Measurements from ENCODE around the gene GABRB3. TPM values are rescaled to one million over a fixed set of nuclear protein-coding genes. Genes with fewer than 3 reads are reported as not detected.

GABRB3 gene
- total RNA-seq, 1 experiment from 2014 or later = 0.13 TPM

DNA sequence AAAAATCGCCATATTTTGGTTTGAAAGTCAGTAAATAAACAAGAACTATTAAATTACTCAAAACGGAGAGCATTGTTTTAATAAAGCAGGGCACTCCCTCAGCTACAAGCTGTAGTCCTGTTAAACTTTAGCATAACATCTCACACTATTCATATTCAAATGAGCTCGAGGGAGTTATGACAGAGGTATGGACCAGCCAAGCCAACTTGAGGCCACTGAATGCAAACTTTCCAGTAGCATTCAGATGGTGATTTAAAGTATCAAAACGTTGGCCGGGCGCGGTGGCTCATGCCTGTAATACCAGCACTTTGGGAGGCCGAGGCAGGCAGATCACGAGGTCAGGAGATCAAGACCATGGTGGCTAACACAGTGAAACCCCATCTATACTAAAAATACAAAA, 132.9 kb downstream of the GABRB3 start:
- H3K36me3 ChIP-seq (ENCODE audit: control insufficient read depth, insufficient read depth, low read length) = no peaks in the 10 kb centered on the region
- DNase-seq (ENCODE audit: low read depth, low spot score) = no peak
- TF ChIP-seq POLR2AphosphoS5 (IDR thresholded peaks at IDR 0.05; ENCODE audit: low read depth, low read length) (no peak), TCF7L2 (IDR thresholded peaks at IDR 0.05; ENCODE audit: low read depth, low read length) (no peak), SIN3A (IDR thresholded peaks at IDR 0.05; ENCODE audit: borderline replicate concordance, insufficient read depth, low read depth, low read length) (no peak)
- TF ChIP-seq, protein P1, sequence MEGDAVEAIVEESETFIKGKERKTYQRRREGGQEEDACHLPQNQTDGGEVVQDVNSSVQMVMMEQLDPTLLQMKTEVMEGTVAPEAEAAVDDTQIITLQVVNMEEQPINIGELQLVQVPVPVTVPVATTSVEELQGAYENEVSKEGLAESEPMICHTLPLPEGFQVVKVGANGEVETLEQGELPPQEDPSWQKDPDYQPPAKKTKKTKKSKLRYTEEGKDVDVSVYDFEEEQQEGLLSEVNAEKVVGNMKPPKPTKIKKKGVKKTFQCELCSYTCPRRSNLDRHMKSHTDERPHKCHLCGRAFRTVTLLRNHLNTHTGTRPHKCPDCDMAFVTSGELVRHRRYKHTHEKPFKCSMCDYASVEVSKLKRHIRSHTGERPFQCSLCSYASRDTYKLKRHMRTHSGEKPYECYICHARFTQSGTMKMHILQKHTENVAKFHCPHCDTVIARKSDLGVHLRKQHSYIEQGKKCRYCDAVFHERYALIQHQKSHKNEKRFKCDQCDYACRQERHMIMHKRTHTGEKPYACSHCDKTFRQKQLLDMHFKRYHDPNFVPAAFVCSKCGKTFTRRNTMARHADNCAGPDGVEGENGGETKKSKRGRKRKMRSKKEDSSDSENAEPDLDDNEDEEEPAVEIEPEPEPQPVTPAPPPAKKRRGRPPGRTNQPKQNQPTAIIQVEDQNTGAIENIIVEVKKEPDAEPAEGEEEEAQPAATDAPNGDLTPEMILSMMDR (IDR thresholded peaks at IDR 0.05) = no peak
- TF ChIP-seq, protein P2, sequence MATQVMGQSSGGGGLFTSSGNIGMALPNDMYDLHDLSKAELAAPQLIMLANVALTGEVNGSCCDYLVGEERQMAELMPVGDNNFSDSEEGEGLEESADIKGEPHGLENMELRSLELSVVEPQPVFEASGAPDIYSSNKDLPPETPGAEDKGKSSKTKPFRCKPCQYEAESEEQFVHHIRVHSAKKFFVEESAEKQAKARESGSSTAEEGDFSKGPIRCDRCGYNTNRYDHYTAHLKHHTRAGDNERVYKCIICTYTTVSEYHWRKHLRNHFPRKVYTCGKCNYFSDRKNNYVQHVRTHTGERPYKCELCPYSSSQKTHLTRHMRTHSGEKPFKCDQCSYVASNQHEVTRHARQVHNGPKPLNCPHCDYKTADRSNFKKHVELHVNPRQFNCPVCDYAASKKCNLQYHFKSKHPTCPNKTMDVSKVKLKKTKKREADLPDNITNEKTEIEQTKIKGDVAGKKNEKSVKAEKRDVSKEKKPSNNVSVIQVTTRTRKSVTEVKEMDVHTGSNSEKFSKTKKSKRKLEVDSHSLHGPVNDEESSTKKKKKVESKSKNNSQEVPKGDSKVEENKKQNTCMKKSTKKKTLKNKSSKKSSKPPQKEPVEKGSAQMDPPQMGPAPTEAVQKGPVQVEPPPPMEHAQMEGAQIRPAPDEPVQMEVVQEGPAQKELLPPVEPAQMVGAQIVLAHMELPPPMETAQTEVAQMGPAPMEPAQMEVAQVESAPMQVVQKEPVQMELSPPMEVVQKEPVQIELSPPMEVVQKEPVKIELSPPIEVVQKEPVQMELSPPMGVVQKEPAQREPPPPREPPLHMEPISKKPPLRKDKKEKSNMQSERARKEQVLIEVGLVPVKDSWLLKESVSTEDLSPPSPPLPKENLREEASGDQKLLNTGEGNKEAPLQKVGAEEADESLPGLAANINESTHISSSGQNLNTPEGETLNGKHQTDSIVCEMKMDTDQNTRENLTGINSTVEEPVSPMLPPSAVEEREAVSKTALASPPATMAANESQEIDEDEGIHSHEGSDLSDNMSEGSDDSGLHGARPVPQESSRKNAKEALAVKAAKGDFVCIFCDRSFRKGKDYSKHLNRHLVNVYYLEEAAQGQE (IDR thresholded peaks at IDR 0.05; ENCODE audit: insufficient read depth in 1 of 2, low read depth in 2 of 2, low read length in 1 of 2) = no peak
- in situ Hi-C loops (cut with HindIII; ENCODE audit: low pct_unique_long_range_greater_than_20kb, low sequenced_read_pairs) (no loop called here), intact Hi-C loops (cut with micrococcal nuclease; ENCODE audit: unreplicated experiment) (no loop called here)
- no peaks in the 10 kb centered on the region for H3K4me1 ChIP-seq (ENCODE audit: control insufficient read depth, insufficient read depth, low read length)
- BruUV-seq (replicated peaks) = no TSS peak
- no peak overlapping the region for H3K27ac ChIP-seq (ENCODE audit: low read length)
- H3K4me3 ChIP-seq (ENCODE audit: low read depth in 2 of 2, low read length in 2 of 2) = no peak overlapping the region
- ChIA-PET POLR2A (no interaction called here), CTCF (no interaction called here)
- no peaks in the 10 kb centered on the region for H3K27me3 ChIP-seq (ENCODE audit: control insufficient read depth, insufficient read depth, low read length)
- ATAC-seq = no peak
- no peaks in the 10 kb centered on the region for H3K9me3 ChIP-seq (ENCODE audit: control insufficient read depth, insufficient read depth, low read depth, low read length)

DNA sequence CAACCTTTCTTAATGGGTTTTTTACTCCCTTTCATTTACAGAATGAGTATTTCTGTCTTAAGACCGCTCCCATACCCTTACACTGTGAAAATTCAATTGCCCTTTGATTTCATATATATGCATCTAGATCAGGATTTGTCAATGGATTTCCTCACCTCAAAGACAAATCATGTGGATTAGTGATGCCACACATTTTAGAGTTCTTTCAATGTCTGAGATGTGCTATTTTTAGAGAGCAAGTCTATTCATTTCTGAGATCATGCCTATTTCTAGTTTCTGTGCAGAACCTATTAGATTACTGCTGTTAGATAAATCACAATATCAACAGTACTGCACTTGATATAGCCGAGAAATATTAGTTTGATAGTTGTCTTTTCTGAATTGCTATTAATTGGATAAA, 137.3 kb downstream of the GABRB3 start:
- Histone ChIP-seq H3K4me3 (ENCODE audit: low read depth in 2 of 2, low read length in 2 of 2) (no peak overlapping the region), H3K27me3 (ENCODE audit: control insufficient read depth, insufficient read depth, low read length) (no peaks in the 10 kb centered on the region), H3K36me3 (ENCODE audit: control insufficient read depth, insufficient read depth, low read length) (no peaks in the 10 kb centered on the region), H3K4me1 (ENCODE audit: control insufficient read depth, insufficient read depth, low read length) (no peaks in the 10 kb centered on the region), H3K9me3 (ENCODE audit: control insufficient read depth, insufficient read depth, low read depth, low read length) (no peaks in the 10 kb centered on the region), H3K27ac (ENCODE audit: low read length) (no peak overlapping the region)
- no TSS peak for BruUV-seq (replicated peaks)
- DNase-seq (ENCODE audit: low read depth, low spot score) (no peak), ATAC-seq (no peak)
- TF ChIP-seq SIN3A (IDR thresholded peaks at IDR 0.05; ENCODE audit: borderline replicate concordance, insufficient read depth, low read depth, low read length) (no peak), POLR2AphosphoS5 (IDR thresholded peaks at IDR 0.05; ENCODE audit: low read depth, low read length) (no peak), TCF7L2 (IDR thresholded peaks at IDR 0.05; ENCODE audit: low read depth, low read length) (no peak)
- TF ChIP-seq, protein P1 (IDR thresholded peaks at IDR 0.05) = no peak
- TF ChIP-seq, protein P2 (IDR thresholded peaks at IDR 0.05; ENCODE audit: insufficient read depth in 1 of 2, low read depth in 2 of 2, low read length in 1 of 2) = no peak
- POLR2A ChIA-PET = no interaction called here
- intact Hi-C loops (cut with micrococcal nuclease; ENCODE audit: unreplicated experiment) (no loop called here), in situ Hi-C loops (cut with HindIII; ENCODE audit: low pct_unique_long_range_greater_than_20kb, low sequenced_read_pairs) (no loop called here)
- CTCF ChIA-PET = no interaction called here

All from Panc1 (cell line).